Activated effector memory CD4-positive, alpha-beta T cell treated with Interleukin-2 at 50 U/mL for 16 hours (primary cell): Measurements from ENCODE around the gene KIF2A.

Experiments
- DNase-seq: peaks from one replicate; pipeline ENCODE4 v3.0.0-alpha.2; 2020

Gene KIF2A

DNA sequence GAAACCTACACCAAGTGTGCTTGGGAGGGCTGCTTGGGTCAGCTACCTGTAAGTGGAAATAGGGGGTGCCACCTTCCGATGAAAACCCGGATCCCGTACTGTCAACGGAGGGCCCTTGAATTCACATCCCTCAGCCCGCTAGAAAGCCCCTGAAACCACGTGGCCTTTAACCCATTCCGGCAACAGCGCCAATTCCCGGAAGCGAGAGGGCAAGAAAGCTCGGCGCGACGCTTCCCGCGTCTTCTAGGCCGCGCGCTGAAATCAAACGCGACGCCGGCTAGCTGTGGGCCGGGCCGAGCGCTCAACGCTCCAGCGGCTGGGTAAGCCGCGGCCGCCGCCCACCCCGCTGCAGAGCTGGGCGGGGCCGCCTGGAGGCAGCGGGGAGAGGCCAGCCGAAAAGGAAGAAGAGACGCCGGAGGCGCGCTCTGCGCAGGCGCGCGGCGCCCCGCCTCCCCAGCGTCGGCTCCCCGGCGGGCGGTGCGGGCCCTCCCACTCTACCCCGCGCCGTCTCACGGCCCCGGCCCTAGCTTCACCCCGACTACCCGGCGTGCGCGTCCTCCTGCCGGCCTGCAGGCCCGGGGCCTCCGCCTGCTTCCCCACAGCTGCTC, at the start of gene KIF2A:
Gene KIF2A, plus strand, starts transcription at position 492 of the 608 bp plus-strand sequence. CDS start 267 bp downstream, outside the sequence.
- peak; percentile 92 for DNase-seq

GRCh38 chr5:62257020-62257367, 49.0 kb upstream of the KIF2A start:
- no peak for DNase-seq

DNA sequence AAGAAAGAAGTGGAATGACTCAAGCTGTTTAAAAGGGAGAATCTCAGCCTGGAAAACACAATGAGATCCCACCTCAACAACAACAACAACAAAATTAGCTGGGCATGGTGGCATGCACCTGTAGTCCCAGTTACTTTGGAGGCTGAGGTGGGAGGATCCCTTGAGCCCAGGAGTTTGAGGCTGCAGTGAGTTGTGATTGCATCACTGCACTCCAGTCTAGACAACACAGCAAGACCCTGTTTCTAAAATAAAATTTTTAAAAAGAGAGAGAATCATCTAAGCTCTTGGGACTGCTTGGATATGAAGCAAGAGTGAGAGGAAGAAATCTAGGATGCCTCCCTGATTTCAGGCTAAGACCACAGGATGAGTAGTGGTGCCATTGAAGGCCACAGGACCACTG, 47.4 kb upstream of the KIF2A start:
- DNase-seq = no peak

DNA sequence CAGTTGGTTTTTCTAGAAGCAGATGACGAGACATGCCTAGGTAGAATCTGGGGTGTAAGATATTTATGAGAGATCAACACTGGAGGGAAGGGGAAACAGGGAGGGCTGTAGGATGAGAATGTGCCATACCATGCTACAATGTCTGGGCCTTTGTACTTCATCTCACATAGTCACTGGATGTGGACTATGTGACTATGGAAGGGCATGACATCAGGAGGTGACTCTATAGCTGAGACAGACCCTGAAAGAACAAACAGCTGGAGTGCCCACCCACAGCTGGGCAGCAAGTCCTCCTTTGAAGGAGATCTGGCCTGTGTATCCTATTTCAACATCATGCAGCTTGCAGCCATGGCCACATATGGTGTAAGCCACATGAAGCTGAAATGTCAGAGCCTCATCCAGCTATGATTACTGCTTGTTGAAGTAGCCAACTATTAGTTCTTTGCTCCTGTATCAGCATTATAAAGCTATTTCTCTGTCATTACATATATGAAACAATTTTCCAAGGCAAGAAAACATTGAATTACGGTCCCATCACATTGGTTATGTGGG, 46.2 kb upstream of the KIF2A start:
- no peak for DNase-seq

DNA sequence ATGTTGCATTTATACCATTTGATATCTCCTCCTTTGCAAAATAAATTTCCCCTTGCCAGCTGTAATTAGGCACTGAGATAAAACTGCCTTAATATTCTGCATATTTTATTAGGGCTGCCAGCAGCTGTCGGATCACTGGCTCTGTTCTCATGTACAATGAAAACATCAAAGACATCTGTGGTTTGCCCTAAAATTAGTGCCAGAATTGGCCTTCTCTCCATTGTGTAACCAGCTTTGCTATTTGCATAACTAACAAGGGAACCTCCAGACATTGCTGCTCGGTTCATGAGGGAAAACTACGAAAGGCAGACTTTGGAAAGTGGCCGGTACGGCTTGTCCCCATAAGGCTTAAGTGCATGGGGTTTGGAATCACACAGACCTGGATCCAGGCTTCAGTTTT, 45.5 kb upstream of the KIF2A start:
- no peak for DNase-seq

DNA sequence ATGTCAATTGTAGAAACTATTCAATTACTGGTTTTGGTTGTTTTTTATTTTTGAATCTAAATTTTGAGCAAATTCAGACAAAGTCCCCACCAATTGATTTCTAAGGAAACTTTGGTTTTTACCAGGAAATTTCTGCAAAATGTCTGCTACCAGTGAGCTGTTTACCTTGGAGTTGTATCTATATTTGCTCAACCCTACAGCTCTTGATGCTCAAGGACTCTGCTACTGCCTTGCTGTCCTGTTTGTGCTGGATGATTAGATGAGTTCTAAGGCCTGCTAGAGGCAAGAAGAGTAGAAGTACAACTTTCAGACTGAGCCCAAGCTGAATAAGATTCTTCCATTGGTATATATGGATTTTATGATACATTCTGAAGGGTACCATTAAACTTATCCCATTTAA, 42.6 kb upstream of the KIF2A start:
- no peak for DNase-seq

DNA sequence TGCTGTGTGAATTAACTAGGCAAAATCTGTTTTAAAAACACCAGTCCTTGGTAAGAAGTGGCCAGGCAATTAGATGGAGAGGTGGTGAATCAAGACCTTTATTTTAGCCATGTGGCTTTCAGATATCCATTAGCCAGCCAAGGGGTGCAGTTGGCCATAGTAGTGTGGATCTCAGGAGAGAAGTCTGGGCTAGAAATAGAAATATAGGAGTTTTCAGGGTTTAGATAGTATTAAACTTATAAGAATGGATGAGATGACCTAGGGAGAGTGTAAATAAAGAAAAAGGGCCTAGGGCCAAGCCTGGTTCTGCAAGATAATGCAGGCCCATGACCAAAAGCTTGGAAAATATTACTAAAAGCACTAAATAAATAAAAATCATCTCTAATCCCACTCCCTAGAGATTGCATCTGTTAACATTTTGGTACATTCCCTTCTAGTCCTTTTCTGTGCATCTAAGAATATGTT, 40.3 kb upstream of the KIF2A start:
- no peak for DNase-seq

- DNase-seq = no peak
Observed at GRCh38 chr5:62266573-62266972, 39.4 kb upstream of the KIF2A start.

- DNase-seq = no peak
Observed at GRCh38 chr5:62268234-62268633, 37.8 kb upstream of the KIF2A start.

DNA sequence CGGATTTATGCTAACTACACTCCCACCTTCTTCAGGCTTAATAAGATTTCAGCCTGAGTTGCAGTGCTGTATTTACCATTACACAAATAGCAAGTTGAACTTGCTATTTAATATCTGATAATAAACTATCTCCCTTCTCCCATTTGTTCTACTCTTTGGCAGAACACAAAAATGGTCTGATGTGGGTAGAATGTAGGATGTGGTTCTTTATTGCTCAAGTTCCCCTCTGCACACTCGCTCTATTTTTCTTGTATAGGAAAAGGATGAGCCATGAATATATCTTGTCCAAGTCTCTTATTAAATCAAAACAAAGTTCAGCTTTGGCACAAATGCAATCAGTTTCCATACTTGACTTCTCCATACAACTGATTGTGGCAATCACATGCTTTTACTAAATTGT, 37.2 kb upstream of the KIF2A start:
- DNase-seq = no peak

GRCh38 chr5:62271370-62271769, 34.6 kb upstream of the KIF2A start:
- no peak for DNase-seq

GRCh38 chr5:62271870-62272269, 34.1 kb upstream of the KIF2A start:
- DNase-seq = no peak

DNA sequence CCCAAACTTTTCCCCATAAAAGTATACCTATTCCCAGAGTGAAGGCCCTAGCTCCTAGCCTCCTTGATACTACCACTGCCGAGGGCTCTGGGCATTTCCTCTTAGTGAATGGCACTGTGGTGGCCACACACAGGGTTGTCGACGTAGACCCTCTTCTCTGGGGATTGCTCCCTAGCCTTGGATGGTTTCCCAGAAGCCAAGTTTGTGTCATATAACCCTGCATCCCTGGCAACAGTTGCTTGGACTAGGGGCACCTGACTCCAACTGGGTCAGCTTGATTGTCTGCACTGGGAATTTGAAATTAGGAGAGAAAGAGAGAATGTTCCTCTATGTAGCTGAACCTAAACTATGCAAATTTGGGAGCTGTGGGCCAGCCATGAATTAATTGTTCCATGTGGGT, 32.3 kb upstream of the KIF2A start:
- DNase-seq = no peak

- DNase-seq = no peak
Observed at GRCh38 chr5:62275581-62275980, 30.4 kb upstream of the KIF2A start.

DNA sequence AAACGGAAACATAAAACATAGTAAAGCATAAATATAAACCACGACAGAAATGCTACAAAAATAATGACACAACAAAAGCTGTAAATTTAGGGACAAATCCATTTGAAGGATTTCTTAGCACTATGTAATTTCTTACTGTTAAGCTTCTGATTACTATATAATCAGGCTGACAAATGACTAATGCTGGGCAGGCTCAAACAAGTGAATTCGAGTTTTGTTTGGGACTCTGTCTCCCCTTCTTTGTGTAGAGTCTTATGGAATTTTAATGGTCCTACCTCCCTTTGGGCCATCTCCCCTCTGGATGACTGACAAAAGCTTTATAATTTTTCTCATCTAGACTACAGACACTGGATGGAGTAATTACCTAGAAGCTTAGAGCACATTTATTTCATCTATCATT, 24.6 kb upstream of the KIF2A start:
- DNase-seq = no peak

GRCh38 chr5:62282064-62282463, 23.9 kb upstream of the KIF2A start:
- DNase-seq = no peak

- no peak for DNase-seq
Observed at GRCh38 chr5:62283005-62283404, 23.0 kb upstream of the KIF2A start.

GRCh38 chr5:62283861-62284260, 22.1 kb upstream of the KIF2A start:
- DNase-seq = no peak

DNA sequence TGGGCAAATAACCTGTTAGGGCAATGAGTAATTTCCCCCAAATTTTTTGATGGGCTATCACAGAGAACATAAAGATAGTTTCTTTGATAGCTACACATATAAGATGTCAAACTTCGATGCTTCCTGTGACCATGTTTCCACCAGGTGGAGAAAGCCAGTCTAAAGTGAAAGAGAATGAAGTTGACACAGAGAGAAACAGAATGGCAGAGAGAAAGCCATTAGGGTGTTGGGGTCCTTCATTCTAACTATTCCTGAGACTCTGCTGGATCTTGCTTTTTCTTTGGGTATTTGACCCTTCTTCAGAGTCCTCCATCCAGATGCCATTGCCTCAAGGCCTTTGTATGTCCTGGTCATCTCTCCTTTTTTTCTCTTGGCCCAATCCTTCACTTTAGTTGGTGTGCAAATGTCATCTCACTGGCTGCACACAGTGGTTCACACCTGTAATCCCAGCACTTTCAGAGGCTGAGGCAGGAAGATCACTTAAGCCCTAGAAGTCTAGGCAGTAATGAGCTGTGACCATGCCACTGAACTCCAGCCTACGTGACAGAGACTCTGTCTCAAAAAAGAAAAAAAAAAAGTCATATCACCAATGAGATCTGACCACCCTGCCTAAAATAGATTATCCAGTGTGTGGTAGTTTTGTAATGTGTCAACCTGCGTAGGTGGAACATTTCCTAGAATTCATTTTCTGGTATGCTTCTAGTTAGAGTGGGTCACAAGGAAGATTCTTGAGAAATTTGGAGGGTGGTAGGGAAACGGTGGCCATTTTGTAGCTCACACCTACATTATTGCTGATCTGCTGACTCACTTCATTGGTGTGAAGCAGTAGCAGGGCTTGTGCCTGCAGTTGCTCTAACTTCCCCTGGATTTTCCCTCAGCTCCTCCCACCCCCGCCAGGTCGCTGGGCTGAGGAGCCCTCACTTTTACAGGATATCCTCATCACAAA, 20.8 kb upstream of the KIF2A start:
- DNase-seq = peak; percentile 19

GRCh38 chr5:62286834-62287233, 19.2 kb upstream of the KIF2A start:
- no peak for DNase-seq

GRCh38 chr5:62287237-62287636, 18.8 kb upstream of the KIF2A start:
- DNase-seq = no peak

DNA sequence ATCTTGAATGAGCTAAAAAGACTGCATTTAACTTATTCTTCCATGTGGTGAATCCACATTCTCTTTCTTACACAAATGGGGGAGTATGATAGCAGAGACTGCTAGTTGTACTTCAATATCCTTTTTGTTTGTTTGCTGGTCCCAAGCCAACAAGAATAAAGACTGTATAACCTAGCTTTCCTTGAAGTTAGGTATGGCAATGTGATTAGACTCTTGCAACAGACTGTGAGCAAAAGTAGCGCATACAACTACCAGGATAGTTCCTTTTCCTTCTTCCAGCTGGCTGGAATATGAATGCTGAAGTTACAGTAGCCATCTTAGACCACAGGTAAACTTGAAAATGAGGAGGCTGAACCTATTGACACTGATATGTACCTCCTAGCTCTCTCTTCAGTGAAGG, 17.9 kb upstream of the KIF2A start:
- DNase-seq = no peak

- no peak for DNase-seq
Observed at GRCh38 chr5:62289813-62290212, 16.2 kb upstream of the KIF2A start.

DNA sequence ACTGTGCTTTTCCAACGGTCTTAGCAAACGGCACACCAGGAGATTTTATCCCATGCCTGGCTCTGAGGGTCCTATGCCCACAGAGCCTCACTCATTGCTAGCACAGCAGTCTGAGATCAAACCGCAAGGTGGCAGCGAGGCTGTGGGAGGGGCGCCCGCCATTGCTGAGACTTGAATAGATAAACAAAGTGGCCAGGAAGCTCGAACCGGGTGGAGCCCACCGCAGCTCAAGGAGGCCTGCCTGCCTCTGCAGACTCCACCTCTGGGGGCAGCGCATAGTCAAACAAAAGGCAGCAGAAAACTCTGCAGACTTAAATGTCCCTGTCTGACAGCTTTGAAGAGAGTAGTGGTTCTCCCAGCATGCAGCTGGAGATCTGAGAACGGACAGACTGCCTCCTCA, 14.2 kb upstream of the KIF2A start:
- peak; percentile 81 for DNase-seq
